ENCODE measurements around the gene UBE3C.
A peak's percentile ranks its signal among the peaks of the same experiment; 100 is the strongest.
"Not testable (repeated sequence)": the region's sequence is repeated elsewhere in the genome, so short reads cannot be mapped to it uniquely, and the experiment has no call there.

Gene UBE3C
- total RNA-seq: 90.0 to 182 reads per million in 2 donors

GRCh38 chr7:157138424-157139110 is at the start of gene UBE3C:
Gene UBE3C (plus strand): TSS chr7:157138926. CDS start chr7:157139273, 347 bp downstream.
- DNase-seq: peak; percentile 86

DNA sequence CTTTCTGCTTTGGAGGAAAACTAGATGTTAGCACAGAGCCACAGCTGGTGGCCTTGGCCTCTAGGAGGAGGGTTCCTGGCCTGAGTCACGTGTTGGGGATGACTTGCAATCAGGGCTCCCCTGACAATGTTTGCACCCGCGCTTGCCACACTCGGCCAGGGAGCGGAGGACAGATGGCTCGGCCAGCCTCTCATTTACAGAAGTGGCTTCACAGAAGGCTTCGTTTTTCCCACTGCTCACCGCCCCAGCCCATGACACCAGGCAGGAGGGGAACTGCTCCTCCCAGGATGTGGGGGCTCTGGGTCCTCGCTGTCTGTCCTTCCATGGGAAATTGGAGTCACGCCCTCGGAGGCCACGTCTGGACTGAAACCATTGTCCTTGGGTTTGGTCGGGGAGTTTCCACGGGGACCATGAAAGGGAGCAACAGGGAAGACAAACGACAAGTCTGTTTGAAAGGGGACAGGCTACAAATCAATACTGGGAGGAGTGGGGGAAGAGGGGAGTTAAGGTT is 49.6 kb upstream of the UBE3C start:
- no peak for DNase-seq

GRCh38 chr7:157090485-157091165 is 48.1 kb upstream of the UBE3C start:
- DNase-seq: no peak

DNA sequence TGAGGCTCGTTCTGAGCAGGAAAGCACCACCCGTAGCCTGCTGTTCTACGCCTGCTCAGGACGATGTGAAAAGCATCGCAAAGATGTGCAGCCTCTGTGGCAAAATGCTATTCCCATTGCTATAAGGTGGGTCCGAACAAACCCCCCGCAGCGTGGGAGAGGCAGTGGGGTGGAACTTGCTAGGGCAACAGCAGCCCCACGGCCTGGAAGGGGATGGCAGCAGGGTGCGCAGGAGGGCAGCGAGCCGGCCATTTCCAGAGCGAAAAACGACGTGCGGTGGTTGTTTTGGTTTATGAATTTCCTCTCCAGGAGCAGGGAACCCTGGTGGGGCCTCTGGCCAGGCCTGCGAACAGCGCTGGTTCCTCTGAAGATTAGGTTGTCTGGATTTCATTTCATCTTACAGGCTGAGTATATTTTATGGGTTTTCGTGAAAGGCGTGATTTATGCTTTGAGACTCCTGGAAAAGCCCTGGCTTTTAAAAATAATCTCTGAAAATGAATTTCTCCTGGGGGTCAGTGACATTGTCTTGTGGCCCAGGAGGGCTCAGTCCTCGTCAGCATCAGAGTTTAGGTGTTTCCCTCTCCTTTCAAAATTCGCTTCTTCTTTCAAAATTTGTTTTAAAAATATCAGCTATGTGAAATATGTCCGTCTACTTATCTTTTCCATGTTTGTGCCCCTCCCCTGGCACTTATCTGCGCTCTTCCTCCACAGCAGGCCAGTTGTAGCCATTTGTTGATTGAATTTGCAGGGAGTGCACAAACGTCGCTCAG is 42.3 kb upstream of the UBE3C start:
- no peak for DNase-seq

DNA sequence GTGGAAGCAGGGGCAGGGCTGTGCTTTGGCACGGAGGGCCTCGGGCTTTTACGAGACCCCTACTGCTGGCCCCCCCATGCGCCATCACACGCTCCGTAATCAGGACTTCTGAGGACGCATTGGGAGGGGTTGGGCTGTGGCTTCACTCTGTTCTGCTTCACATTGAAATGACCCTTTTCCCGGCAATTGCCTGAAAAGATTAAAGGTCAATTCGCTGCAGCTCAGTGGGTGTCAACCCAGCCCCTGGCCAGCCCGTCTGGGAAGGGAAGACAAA is 41.7 kb upstream of the UBE3C start:
- no peak for DNase-seq

- no peak for DNase-seq
These were observed 41.2 kb upstream of the UBE3C start for GRCh38 chr7:157097569-157097968.

DNA sequence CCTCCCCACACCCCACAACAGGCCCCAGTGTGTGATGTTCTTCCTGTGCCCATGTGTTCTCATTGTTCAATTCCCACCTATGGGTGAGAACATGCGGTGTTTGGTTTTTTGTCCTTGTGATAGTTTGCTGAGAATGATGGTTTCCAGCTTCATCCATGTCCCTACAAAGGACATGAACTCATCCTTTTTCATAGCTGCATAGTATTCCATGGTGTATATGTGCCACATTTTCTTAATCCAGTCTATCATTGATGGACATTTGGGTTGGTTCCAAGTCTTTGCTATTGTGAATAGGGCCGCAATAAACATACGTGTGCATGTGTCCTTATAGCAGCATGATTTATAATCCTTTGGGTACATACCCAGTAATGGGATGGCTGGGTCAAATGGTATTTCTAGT is 38.7 kb upstream of the UBE3C start:
- DNase-seq: not testable (repeated sequence)

DNA sequence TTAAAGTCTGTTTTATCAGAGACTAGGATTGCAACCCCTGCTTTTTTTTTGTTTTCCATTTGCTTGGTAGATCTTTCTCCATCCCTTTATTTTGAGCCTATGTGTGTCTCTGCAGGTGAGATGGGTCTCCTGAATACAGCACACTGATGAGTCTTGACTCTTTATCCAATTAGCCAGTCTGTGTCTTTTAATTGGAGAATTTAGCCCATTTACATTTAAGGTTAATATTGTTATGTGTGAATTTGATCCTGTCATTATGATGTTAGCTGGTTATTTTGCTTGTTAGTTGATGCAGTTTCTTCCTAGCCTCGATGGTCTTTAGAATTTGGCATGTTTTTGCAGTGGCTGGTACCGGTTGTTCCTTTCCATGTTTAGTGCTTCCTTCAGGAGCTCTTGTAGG is 35.1 kb upstream of the UBE3C start:
- not testable (repeated sequence) for DNase-seq

GRCh38 chr7:157111311-157111710 is 27.4 kb upstream of the UBE3C start:
- DNase-seq: no peak

GRCh38 chr7:157112706-157113105 is 26.0 kb upstream of the UBE3C start:
- no peak for DNase-seq

DNA sequence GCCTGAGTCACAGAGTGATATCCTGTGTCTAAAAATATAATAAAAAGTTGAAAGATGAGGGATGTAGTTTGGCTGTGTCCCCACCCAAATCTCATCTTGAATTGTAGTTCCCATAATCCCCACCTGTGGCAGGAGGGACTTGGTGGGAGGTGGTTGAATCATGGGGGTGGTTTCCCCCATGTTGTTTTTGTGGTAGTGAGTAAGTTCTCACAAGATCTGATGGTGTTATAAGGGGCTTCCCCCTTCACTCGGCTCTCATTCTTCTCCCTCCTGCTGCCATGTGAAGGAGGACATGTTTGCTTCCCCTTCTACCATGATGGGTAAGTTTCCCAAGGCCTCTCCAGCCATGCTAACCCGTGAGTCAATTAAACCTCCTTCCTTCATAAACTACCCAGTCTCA is 25.1 kb upstream of the UBE3C start:
- no peak for DNase-seq

GRCh38 chr7:157116762-157117161 is 22.0 kb upstream of the UBE3C start:
- no peak for DNase-seq

DNA sequence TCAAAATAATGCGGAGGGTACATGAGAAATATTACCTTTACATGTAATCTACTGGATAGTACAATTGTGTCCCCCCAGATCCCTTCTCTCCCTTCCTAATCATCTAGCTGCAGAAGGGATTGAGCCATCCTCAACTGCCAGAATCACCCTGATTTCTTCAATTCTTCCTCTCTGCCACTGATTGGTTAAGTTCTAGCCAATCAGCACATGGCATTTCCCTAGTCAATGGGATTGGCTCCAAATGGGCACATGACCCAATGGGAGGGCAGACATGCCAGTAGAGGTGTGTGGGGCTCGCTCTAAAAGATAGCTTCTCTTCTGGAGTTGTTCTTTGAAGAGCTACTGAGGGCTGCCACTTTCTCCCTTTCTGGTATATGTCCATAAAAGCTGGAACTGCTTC is 20.9 kb upstream of the UBE3C start:
- DNase-seq: no peak

DNA sequence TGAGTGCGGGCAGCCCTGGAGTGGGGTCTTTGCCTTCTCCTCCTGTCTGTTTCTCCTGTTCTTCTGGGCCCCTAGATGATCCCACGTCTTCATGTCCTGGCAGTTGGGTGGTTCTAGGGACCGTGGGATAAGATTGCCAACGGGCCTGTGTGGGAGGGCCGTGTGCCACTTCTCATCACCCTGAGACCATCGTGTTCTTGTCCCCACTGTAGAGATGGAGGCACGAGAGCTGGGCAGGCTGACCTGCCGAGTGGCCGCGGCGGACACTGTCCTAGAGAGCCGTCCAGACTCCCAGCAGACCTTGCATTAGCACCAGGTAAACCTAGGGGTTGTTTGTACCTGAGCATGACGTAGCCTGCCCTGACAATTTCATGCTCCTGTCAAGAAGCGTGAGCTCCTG is 18.5 kb upstream of the UBE3C start:
- no peak for DNase-seq

GRCh38 chr7:157121184-157121715 is 17.5 kb upstream of the UBE3C start:
- no peak for DNase-seq

GRCh38 chr7:157122800-157123495 is 15.8 kb upstream of the UBE3C start:
- DNase-seq: no peak

DNA sequence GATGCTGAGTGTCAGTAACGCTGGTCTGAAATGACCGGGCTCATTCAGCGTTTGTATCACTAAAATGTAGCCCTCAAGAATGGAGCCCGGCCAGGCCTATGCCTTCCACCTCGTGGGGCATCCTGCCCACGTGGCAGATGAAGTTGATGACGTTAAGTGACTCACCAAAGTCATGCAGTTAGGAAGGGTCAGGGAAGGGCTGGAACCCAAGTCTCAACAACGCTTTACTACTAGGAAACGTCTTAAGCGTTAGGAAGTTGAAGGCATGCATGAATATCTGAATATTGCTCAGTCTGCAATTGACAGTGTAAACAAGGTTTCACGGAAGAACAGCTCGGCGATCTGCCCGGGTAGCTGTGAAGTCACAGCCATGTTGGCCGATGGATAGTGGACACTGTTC is 14.0 kb upstream of the UBE3C start:
- no peak for DNase-seq

DNA sequence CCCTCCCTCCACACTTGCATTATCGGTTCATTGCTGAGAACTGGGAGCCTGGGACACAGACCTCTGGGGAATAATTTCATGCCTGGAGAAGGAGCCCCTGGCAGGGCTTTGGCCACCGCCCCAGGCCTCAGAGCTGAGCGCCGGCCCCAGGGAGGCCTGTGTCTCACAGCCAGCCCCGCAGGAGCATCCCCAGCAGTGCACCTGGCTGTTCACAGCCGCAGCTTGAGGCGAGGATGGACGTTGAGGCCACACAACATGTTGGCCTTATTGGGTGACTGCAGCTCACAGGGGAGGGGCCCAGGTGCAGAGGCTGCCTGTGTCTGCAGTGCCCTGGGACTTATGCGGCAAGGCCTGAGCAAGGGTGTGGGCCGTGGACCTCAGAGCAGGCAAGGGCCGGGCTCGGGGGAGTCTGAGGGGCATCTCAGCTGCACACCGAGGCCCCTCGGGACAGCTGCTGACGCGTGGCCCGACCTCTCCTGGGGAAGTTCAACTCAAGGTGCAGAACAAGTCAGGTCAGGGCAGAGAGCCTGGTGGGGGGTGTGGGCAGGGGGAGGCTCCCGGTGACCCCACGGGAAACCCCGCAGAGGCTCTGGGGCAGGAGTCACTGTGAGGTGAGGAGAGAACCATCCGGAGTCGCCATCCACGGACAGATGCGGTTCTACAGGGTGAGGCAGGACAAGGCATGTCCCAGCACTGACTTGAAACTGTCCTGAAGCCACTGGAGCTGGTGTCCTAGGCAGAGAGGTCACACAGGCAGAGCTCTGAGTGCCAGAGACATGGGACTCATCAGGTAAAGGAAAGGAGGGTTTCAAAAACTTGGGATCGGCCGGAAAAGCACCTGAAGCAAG is 13.1 kb upstream of the UBE3C start:
- no peak for DNase-seq

GRCh38 chr7:157126921-157127320 is 11.8 kb upstream of the UBE3C start:
- no peak for DNase-seq

DNA sequence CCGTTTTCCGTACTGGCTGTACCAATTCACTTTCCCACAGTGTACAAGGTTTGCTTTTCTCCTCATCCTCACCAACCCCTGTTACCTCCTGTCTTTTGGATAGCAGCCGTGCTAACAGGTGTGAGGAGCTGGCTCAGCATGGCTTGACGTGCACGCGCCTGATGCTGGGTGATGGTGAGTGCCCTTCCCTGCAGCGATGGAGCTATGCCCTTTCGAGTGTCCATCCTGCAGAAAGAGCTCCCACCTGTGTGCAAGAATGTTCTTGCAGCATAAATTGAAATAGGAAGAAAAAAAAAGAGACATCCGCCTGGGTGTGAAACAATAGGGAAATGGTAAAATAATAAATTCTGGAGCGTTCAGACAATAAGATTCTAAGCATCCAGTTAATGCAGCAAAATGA is 9.5 kb upstream of the UBE3C start:
- DNase-seq: no peak

GRCh38 chr7:157129907-157130460 is 8.7 kb upstream of the UBE3C start:
- no peak for DNase-seq

DNA sequence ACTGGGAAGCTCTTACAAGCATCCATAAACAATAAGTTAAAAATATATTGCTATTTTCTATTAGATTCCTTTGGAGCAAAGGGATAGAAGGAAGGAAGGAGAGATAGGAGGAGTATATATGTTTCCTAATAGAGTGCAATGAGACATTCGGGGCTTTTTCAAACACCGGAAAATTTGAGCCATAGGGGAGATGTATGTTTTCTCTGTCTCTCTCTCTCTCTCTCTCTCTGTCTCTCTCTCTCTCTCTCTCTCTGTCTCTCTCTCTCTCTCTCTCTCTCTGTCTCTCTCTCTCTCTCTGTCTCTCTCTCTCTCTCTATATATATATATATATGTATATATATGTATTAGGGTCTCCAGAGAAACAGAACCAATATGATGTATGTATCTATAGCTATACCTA is 7.9 kb upstream of the UBE3C start:
- DNase-seq: not testable (repeated sequence)
